ENCODE measurements around the gene CHFR. TPM values are rescaled to one million over a fixed set of nuclear protein-coding genes. Genes with fewer than 3 reads are reported as not detected.
A peak's percentile ranks its signal among the peaks of the same experiment; 100 is the strongest.
"Not testable (repeated sequence)": the region's sequence is repeated elsewhere in the genome, so short reads cannot be mapped to it uniquely, and the experiment has no call there.

Gene CHFR
- total and polyA plus RNA-seq, 5 donors, result 12.5 to 27.6 (median 15.9) TPM

GRCh38 chr12:132807295-132808092 is 79.9 kb downstream of the CHFR start:
- no peaks in the 10 kb centered on the region for H3K27me3 ChIP-seq (ENCODE audit: control insufficient read depth, insufficient read depth)
- no peak for ATAC-seq
- 64% methylated on average over 25 of the region's 25 CpGs for WGBS
- no peaks in the 10 kb centered on the region for H3K9me3 ChIP-seq (ENCODE audit: control insufficient read depth, low read length)
- no peaks in the 10 kb centered on the region for H3K4me1 ChIP-seq (ENCODE audit: control insufficient read depth, insufficient read depth, low read length)
- DNase-seq, result peak in 2 of 3 donors; percentile 22 to 35
- no peak overlapping the region for H3K4me3 ChIP-seq (ENCODE audit: low read length)
- no peak overlapping the region for H3K27ac ChIP-seq (ENCODE audit: low read length)
- intact Hi-C loops (cut with DNase I), result no loop called here

- no peak overlapping the region for H3K4me3 ChIP-seq (ENCODE audit: low read length)
- no peak overlapping the region for H3K27ac ChIP-seq (ENCODE audit: low read length)
- intact Hi-C loops (cut with DNase I), result no loop called here
- no peaks in the 10 kb centered on the region for H3K27me3 ChIP-seq (ENCODE audit: control insufficient read depth, insufficient read depth)
- H3K9me3 ChIP-seq (ENCODE audit: control insufficient read depth, low read length), result no peaks in the 10 kb centered on the region
- ATAC-seq (no peak), DNase-seq (peak in 2 of 3 donors; percentile 7 to 47)
- WGBS, result 89% methylated on average over 18 of the region's 18 CpGs
- H3K4me1 ChIP-seq (ENCODE audit: control insufficient read depth, insufficient read depth, low read length), result no peaks in the 10 kb centered on the region
Measured at GRCh38 chr12:132806857-132807256, 80.5 kb downstream of the CHFR start.

- no peaks in the 10 kb centered on the region for H3K27me3 ChIP-seq (ENCODE audit: control insufficient read depth, insufficient read depth)
- H3K4me3 ChIP-seq (ENCODE audit: low read length), result no peak overlapping the region
- ATAC-seq, result peak; percentile 18 to 36
Measured at GRCh38 chr12:132804426-132804861, 83.0 kb downstream of the CHFR start.

DNA sequence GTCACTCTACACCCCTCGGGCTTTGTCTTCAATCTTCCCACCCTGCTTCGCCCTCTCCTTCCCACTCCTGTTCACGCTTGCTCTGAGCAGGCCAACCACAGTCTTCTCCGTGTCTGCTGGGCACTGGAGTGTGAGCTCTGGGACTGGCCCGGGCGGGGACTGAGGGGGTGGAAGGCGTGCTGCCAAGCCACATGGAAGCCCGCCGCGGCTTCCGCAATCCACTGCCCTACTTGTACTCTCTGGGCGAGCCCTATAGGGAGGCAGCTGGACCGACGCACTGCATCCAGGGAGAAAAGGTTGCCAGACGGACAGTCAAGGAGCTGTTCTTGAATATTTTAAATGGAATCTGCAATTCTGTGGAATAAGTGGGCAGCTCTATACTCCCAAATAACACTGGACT is 83.5 kb downstream of the CHFR start:
- 73% methylated on average over 15 of the region's 15 CpGs for WGBS

More at GRCh38 chr12:132804426-132804861, 83.0 kb downstream of the CHFR start:
- no peak overlapping the region for H3K27ac ChIP-seq (ENCODE audit: low read length)
- no peaks in the 10 kb centered on the region for H3K4me1 ChIP-seq (ENCODE audit: control insufficient read depth, insufficient read depth, low read length)
- intact Hi-C loops (cut with DNase I), result no loop called here
- 78% methylated on average over 16 of the region's 16 CpGs for WGBS
- no peaks in the 10 kb centered on the region for H3K9me3 ChIP-seq (ENCODE audit: control insufficient read depth, low read length)
- peak in 1 of 3 donors; percentile 60 for DNase-seq

GRCh38 chr12:132803125-132803524 is 84.3 kb downstream of the CHFR start:
- Histone ChIP-seq H3K27me3 (ENCODE audit: control insufficient read depth, insufficient read depth) (no peaks in the 10 kb centered on the region), H3K4me1 (ENCODE audit: control insufficient read depth, insufficient read depth, low read length) (no peaks in the 10 kb centered on the region), H3K9me3 (ENCODE audit: control insufficient read depth, low read length) (no peaks in the 10 kb centered on the region), H3K27ac (ENCODE audit: low read length) (no peak overlapping the region), H3K4me3 (ENCODE audit: low read length) (no peak overlapping the region)
- peak in 1 of 3 donors; percentile 6 for DNase-seq
- WGBS, result 95% methylated on average over 14 of the region's 14 CpGs
- no peak for ATAC-seq
- intact Hi-C loops (cut with DNase I), result no loop called here

More for the DNA sequence above, 83.5 kb downstream of the CHFR start:
- Histone ChIP-seq H3K27me3 (ENCODE audit: control insufficient read depth, insufficient read depth) (no peaks in the 10 kb centered on the region), H3K4me1 (ENCODE audit: control insufficient read depth, insufficient read depth, low read length) (no peaks in the 10 kb centered on the region), H3K4me3 (ENCODE audit: low read length) (no peak overlapping the region), H3K9me3 (ENCODE audit: control insufficient read depth, low read length) (no peaks in the 10 kb centered on the region), H3K27ac (ENCODE audit: low read length) (no peak overlapping the region)
- ATAC-seq (peak; percentile 55 to 76), DNase-seq (peak; percentile 50 to 88 (median 77))
- intact Hi-C loops (cut with DNase I), result no loop called here

GRCh38 chr12:132801741-132802140 is 85.7 kb downstream of the CHFR start:
- 89% methylated on average over 28 of the region's 28 CpGs for WGBS

GRCh38 chr12:132798836-132799235 is 88.6 kb downstream of the CHFR start:
- 95% methylated on average over 15 of the region's 15 CpGs for WGBS
- Histone ChIP-seq H3K4me3 (ENCODE audit: low read length) (no peak overlapping the region), H3K4me1 (ENCODE audit: control insufficient read depth, insufficient read depth, low read length) (no peaks in the 10 kb centered on the region), H3K27me3 (ENCODE audit: control insufficient read depth, insufficient read depth) (no peaks in the 10 kb centered on the region), H3K27ac (ENCODE audit: low read length) (no peak overlapping the region), H3K9me3 (ENCODE audit: control insufficient read depth, low read length) (no peaks in the 10 kb centered on the region)
- ATAC-seq (no peak), DNase-seq (peak in 1 of 3 donors; percentile 14)
- intact Hi-C loops (cut with DNase I), result no loop called here

More at GRCh38 chr12:132801741-132802140, 85.7 kb downstream of the CHFR start:
- no peaks in the 10 kb centered on the region for H3K4me1 ChIP-seq (ENCODE audit: control insufficient read depth, insufficient read depth, low read length)
- H3K27me3 ChIP-seq (ENCODE audit: control insufficient read depth, insufficient read depth), result no peaks in the 10 kb centered on the region
- DNase-seq (peak in 1 of 3 donors; percentile 41), ATAC-seq (no peak)
- intact Hi-C loops (cut with DNase I), result no loop called here
- H3K27ac ChIP-seq (ENCODE audit: low read length), result no peak overlapping the region
- no peaks in the 10 kb centered on the region for H3K9me3 ChIP-seq (ENCODE audit: control insufficient read depth, low read length)
- H3K4me3 ChIP-seq (ENCODE audit: low read length), result no peak overlapping the region

- ATAC-seq (no peak), DNase-seq (peak in 1 of 3 donors; percentile 9)
- no peaks in the 10 kb centered on the region for H3K27me3 ChIP-seq (ENCODE audit: control insufficient read depth, insufficient read depth)
- intact Hi-C loops (cut with DNase I), result no loop called here
- H3K4me3 ChIP-seq (ENCODE audit: low read length), result no peak overlapping the region
- no peaks in the 10 kb centered on the region for H3K4me1 ChIP-seq (ENCODE audit: control insufficient read depth, insufficient read depth, low read length)
- no peaks in the 10 kb centered on the region for H3K9me3 ChIP-seq (ENCODE audit: control insufficient read depth, low read length)
- 91% methylated on average over 24 of the region's 24 CpGs for WGBS
- no peak overlapping the region for H3K27ac ChIP-seq (ENCODE audit: low read length)
Measured at GRCh38 chr12:132797820-132798570, 89.4 kb downstream of the CHFR start.

GRCh38 chr12:132795847-132796246 is 91.6 kb downstream of the CHFR start:
- WGBS, result 95% methylated on average over 14 of the region's 14 CpGs
- no peaks in the 10 kb centered on the region for H3K27me3 ChIP-seq (ENCODE audit: control insufficient read depth, insufficient read depth)
- no peaks in the 10 kb centered on the region for H3K4me1 ChIP-seq (ENCODE audit: control insufficient read depth, insufficient read depth, low read length)
- DNase-seq (peak in 1 of 3 donors; percentile 3), ATAC-seq (no peak)
- intact Hi-C loops (cut with DNase I), result no loop called here
- H3K27ac ChIP-seq (ENCODE audit: low read length), result no peak overlapping the region
- no peaks in the 10 kb centered on the region for H3K9me3 ChIP-seq (ENCODE audit: control insufficient read depth, low read length)
- no peak overlapping the region for H3K4me3 ChIP-seq (ENCODE audit: low read length)

DNA sequence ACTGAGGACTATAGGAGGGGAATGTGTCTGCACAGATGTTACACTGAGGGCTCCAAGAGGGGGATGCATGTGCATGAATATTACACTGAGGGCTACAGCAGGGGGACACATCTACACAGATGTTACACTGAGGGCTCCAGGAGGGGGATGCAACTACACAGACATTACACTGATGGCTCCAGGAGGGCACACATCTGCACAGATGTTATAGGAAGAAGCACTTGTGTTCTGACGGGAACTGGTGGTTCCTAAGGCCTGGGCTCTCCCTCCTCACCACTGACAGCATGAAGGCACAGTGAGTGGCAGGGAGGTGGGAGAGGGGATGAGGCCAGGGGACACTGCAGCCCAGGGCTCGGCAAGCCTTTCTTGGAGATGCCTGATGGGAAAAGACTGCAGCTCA is 95.5 kb downstream of the CHFR start:
- H3K4me1 ChIP-seq (ENCODE audit: control insufficient read depth, insufficient read depth, low read length); H3K27me3 ChIP-seq (ENCODE audit: control insufficient read depth, insufficient read depth); H3K4me3 ChIP-seq (ENCODE audit: low read length); H3K9me3 ChIP-seq (ENCODE audit: control insufficient read depth, low read length); H3K27ac ChIP-seq (ENCODE audit: low read length); ATAC-seq; intact Hi-C loops (cut with DNase I): not testable (repeated sequence)
- peak in 1 of 3 donors; percentile 16 for DNase-seq
- WGBS, result 88% methylated on average over 2 of the region's 2 CpGs

DNA sequence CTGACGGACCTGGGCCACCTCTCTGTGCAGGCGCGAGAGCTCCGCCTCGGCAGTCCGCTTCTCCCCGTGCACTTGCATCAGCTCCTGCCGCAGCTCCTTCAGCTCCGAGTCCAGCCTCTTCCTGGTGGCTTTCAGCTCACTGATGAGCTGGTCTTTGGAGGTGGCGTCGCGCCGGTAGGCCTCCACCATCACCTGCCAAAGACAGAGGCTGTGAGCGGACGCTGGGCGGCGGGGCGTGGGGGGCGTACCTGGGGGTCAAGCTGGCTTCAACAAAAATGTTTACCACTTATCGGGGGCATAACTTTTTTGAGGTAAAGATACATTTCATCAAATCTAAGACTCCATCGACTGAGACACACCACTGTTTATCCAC is 98.3 kb downstream of the CHFR start:
- ATAC-seq, result no peak
- 96% methylated on average over 21 of the region's 21 CpGs for WGBS
- Histone ChIP-seq H3K4me1 (ENCODE audit: control insufficient read depth, insufficient read depth, low read length) (no peaks in the 10 kb centered on the region), H3K4me3 (ENCODE audit: low read length) (no peak overlapping the region), H3K27me3 (ENCODE audit: control insufficient read depth, insufficient read depth) (no peaks in the 10 kb centered on the region), H3K27ac (ENCODE audit: low read length) (no peak overlapping the region), H3K9me3 (ENCODE audit: control insufficient read depth, low read length) (no peaks in the 10 kb centered on the region)
- intact Hi-C loops (cut with DNase I), result no loop called here
- DNase-seq, result peak in 1 of 3 donors; percentile 50

Measured in right cardiac atrium (tissue), 5 donors.